Suprapubic skin (tissue), 4 donors: ENCODE data around the gene RPEL1. TPM values are rescaled to one million over a fixed set of nuclear protein-coding genes. Genes with fewer than 3 reads are reported as not detected.

Source experiments
- DNase-seq, 2 donors: peaks; one replicate each; pipeline ENCODE4 v3.0.0-alpha.2; 2019; ENCODE audit warnings: low spot score in 2 of 2
- H3K27ac ChIP-seq: fragments of 200-600 bp; sonication (generic); one replicate; pipeline ENCODE4 v1.5.1; 2019
- H3K27me3 ChIP-seq: fragments of 200-600 bp; sonication (generic); one replicate; pipeline ENCODE4 v1.5.1; 2019
- H3K36me3 ChIP-seq: fragments of 200-600 bp; sonication (generic); one replicate; pipeline ENCODE4 v1.5.1; 2019
- H3K4me1 ChIP-seq: fragments of 200-600 bp; sonication (generic); one replicate; pipeline ENCODE4 v1.5.1; 2019
- H3K4me3 ChIP-seq: fragments of 200-600 bp; sonication (generic); one replicate; pipeline ENCODE4 v1.5.1; 2019; ENCODE audit warnings: mild to moderate bottlenecking
- H3K9me3 ChIP-seq: fragments of 200-600 bp; sonication (generic); one replicate; pipeline ENCODE4 v1.5.1; 2019
- EP300 ChIP-seq: sonication (generic); formaldehyde crosslinking; IDR thresholded peaks from one replicate; pipeline ENCODE4 v1.6.1; 2017; ENCODE audit warnings: antibody characterized with exemption
- POLR2A ChIP-seq, 2 donors: fragments of 450-650 bp; IDR thresholded peaks; one replicate each; pipeline ENCODE4 v1.6.1; 2017; ENCODE audit warnings: antibody characterized with exemption in 2 of 2, mild to moderate bottlenecking in 2 of 2, moderate library complexity in 2 of 2
- POLR2AphosphoS5 ChIP-seq, 3 donors: sonication (generic); formaldehyde crosslinking; IDR thresholded peaks; one replicate each; pipeline ENCODE4 v1.6.1; 2017; ENCODE audit warnings: antibody characterized with exemption in 3 of 3
- WGBS: methylation state at CpG from one replicate; pipeline ENCODE4 v1.1.5; 2018; 5-methylcytosine and 5-hydroxymethylcytosine counted together
- total RNA-seq, 4 donors: library from RNA; depleted of rRNA; stranded (reverse); fragments of >200 nt; gene quantifications; one replicate each; pipeline ENCODE4 v1.1.0, GENCODE V29; 2016
- TF ChIP-seq, protein P1 (sequence below), 2 donors: fragments of 200-600 bp in 1 of 2; fragments of 450-650 bp in 1 of 2; sonication (generic) in 1 of 2; IDR thresholded peaks; one replicate each; pipeline ENCODE4 v1.5.1; 2016 to 2019; ENCODE audit warnings: antibody characterized with exemption in 2 of 2, mild to moderate bottlenecking in 1 of 2, moderate library complexity in 1 of 2

Gene RPEL1
- total RNA-seq, 4 donors from 2014 or later = not detected

DNA sequence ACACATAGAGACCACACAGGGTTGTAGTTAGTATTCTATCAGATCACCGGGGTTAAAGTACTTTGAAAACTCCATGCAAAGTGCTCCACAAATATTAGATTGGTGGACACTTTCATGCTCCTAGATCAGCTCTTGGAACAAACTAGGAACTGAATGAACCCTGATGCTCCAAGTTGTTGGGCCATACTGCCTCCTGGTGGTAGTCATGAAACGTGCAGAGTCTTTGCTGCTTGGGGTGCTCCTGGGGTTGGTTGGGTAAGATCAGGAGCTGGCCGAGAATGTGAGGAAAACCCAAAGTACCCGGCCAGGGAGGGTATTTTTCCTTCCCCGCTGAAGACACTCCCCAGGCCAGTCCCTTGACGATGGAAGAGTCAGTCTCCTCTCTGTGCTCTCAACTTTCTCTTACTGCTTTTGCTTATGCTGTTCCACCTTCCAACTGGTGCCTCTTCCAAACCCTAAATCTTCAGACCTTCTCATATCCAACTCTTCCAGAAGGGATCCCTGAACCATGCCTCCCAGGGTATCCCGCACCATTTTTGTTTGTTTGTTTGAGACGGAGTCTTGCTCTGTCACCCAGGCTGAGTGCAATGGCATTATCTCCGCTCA is 918 bp upstream of the RPEL1 start:
- no peaks in the 10 kb centered on the region for H3K27me3 ChIP-seq
- H3K4me3 ChIP-seq = no peak overlapping the region
- 31% methylated on average over 9 of the region's 9 CpGs for WGBS
- no peaks in the 10 kb centered on the region for H3K36me3 ChIP-seq
- DNase-seq = peak; percentile 85 to 87
- peaks cover 31% of the 10 kb centered on the region for H3K4me1 ChIP-seq
- no peaks in the 10 kb centered on the region for H3K9me3 ChIP-seq
- TF ChIP-seq, protein P1, sequence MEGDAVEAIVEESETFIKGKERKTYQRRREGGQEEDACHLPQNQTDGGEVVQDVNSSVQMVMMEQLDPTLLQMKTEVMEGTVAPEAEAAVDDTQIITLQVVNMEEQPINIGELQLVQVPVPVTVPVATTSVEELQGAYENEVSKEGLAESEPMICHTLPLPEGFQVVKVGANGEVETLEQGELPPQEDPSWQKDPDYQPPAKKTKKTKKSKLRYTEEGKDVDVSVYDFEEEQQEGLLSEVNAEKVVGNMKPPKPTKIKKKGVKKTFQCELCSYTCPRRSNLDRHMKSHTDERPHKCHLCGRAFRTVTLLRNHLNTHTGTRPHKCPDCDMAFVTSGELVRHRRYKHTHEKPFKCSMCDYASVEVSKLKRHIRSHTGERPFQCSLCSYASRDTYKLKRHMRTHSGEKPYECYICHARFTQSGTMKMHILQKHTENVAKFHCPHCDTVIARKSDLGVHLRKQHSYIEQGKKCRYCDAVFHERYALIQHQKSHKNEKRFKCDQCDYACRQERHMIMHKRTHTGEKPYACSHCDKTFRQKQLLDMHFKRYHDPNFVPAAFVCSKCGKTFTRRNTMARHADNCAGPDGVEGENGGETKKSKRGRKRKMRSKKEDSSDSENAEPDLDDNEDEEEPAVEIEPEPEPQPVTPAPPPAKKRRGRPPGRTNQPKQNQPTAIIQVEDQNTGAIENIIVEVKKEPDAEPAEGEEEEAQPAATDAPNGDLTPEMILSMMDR (IDR thresholded peaks at IDR 0.05) = peak; percentile 81 to 89
- TF ChIP-seq POLR2AphosphoS5 (IDR thresholded peaks at IDR 0.05) (no peak), POLR2A (IDR thresholded peaks at IDR 0.05) (no peak), EP300 (no peak)
- no peak overlapping the region for H3K27ac ChIP-seq

DNA sequence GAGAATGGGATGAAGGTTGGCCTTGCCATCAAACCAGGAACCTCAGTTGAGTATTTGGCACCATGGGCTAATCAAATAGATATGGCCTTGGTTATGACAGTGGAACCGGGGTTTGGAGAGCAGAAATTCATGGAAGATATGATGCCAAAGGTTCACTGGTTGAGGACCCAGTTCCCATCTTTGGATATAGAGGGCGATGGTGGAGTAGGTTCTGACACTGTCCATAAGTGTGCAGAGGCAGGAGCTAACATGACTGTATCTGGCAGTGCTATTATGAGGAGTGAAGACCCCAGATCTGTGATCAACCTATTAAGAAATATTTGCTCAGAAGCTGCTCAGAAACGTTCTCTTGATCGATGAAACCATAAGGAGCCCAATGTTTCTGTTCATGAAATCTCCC is 637 bp downstream of the RPEL1 start:
- Histone ChIP-seq H3K4me1 (peaks cover 16% of the 10 kb centered on the region), H3K27ac (no peak overlapping the region), H3K4me3 (no peak overlapping the region), H3K36me3 (no peaks in the 10 kb centered on the region), H3K27me3 (no peaks in the 10 kb centered on the region), H3K9me3 (no peaks in the 10 kb centered on the region)
- WGBS = 74% methylated on average over 4 of the region's 4 CpGs
- DNase-seq = no peak
- TF ChIP-seq EP300 (no peak), POLR2AphosphoS5 (IDR thresholded peaks at IDR 0.05) (no peak), POLR2A (IDR thresholded peaks at IDR 0.05) (no peak)
- TF ChIP-seq, protein P1 (IDR thresholded peaks at IDR 0.05) = no peak

DNA sequence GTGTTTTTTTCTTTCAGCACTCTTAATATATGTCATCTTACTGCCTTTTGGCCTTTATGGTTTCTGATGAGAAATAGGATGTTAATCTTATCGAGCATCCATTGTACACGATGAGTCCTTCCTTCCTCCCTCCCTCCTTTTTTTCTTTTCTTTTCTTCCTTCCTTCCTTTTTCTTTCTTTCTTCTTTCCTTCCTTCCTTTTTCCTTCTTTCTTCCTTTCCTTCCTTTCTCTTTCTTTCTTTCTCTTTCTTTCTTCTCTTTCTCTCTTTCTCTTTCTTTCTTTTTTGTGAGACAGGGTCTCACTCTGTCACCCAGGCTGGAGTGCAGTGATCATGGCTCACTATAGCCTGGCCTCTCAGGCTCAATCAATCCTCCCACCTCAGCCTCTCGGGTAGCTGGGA is 8.4 kb downstream of the RPEL1 start:
- Histone ChIP-seq H3K9me3 (no peaks in the 10 kb centered on the region), H3K36me3 (no peaks in the 10 kb centered on the region), H3K27me3 (no peaks in the 10 kb centered on the region), H3K27ac (no peak overlapping the region), H3K4me1 (no peaks in the 10 kb centered on the region), H3K4me3 (no peak overlapping the region)
- no peak for TF ChIP-seq POLR2AphosphoS5 (IDR thresholded peaks at IDR 0.05)
- TF ChIP-seq, protein P1 (IDR thresholded peaks at IDR 0.05) = no peak
- no peak for TF ChIP-seq POLR2A (IDR thresholded peaks at IDR 0.05)
- TF ChIP-seq EP300 = no peak
- DNase-seq = no peak
- 78% methylated on average over 3 of the region's 3 CpGs for WGBS

DNA sequence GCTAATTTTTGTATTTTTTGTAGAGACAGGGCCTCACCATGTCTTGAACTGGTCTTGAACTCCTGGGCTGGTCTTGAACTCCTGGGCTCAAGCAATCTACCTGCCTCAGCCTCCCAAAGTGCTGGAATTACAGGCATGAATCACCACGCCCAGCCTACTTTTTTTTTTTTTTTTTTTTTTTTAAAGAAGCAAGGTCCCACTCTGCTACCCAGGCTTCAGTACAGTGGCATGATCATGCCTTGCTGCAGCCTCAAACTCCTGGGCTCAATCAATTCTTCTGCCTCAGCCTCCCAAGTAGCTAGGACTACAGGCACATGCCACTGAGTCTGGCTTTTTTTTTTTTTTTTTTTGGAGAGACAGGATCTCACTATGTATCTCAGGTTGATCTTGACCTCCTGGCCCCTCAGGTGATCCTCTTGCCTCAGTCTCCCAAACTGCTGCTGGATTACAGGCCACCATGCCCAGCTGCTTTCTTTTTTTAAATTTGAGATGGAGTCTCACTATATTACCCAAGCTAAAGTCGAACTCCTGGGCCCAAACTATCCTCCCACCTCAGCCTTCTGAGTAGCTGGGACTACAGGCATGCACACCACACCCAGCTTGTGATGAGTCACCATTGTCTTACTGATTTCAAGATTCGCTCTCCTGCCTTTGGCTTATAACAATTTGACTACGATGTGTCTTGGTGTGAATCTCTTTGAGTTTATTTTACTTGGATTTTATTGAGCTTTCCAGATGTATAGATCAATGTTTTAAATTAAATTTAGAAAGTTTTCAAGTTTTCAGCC is 9.0 kb downstream of the RPEL1 start:
- TF ChIP-seq EP300 = no peak
- no peak for TF ChIP-seq POLR2A (IDR thresholded peaks at IDR 0.05)
- Histone ChIP-seq H3K4me3 (no peak overlapping the region), H3K9me3 (no peaks in the 10 kb centered on the region), H3K27me3 (no peaks in the 10 kb centered on the region), H3K36me3 (no peaks in the 10 kb centered on the region), H3K27ac (no peak overlapping the region), H3K4me1 (no peaks in the 10 kb centered on the region)
- WGBS = 36% methylated on average over 4 of the region's 4 CpGs
- DNase-seq = no peak

DNA sequence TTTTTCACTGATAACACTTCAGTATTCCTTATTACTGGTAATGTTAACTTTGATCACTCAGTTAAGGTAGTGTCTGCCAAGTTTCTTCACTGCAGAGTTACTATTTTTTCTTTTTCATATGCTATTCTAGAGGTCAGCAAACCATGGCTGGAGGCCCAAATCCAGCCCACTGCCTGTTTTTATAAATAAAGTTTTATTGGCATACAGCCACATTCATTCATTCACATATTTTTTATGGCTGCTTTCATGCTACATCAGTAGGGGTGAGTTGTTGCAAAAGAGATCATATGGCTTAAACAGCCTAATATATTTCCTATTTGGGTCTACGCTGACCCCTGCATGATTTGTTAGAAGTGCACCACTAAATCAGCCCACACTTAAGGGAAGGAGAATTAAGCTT is 10.9 kb downstream of the RPEL1 start:
- H3K9me3 ChIP-seq = no peaks in the 10 kb centered on the region
- H3K27ac ChIP-seq = no peak overlapping the region
- H3K4me1 ChIP-seq = no peaks in the 10 kb centered on the region
- no peak for DNase-seq
- TF ChIP-seq POLR2AphosphoS5 (IDR thresholded peaks at IDR 0.05) (no peak), POLR2A (IDR thresholded peaks at IDR 0.05) (no peak), EP300 (no peak)
- TF ChIP-seq, protein P1 (IDR thresholded peaks at IDR 0.05) = no peak
- H3K36me3 ChIP-seq = no peaks in the 10 kb centered on the region
- H3K27me3 ChIP-seq = no peaks in the 10 kb centered on the region
- no peak overlapping the region for H3K4me3 ChIP-seq
- 87% methylated on average over 1 of the region's 1 CpG for WGBS
